Activated CD4-positive, alpha-beta memory T cell treated with anti-CD3 and anti-CD28 coated beads, Interleukin-2, amount 10 ng/mL, durations not matched to agents 7 days and 5 days (primary cell): ENCODE data around the gene ITGAE. TPM values are rescaled to one million over a fixed set of nuclear protein-coding genes. Genes with fewer than 3 reads are reported as not detected.

ENCODE experiments used
- CTCF ChIA-PET: fragments of 350-600 bp; sonication (Branson Sonifier 250); formaldehyde crosslinking; loops from one replicate; lab custom pipeline; 2021; ENCODE audit warnings: antibody characterized with exemption, inconsistent platforms; lab: Charles Lee
- POLR2A ChIA-PET: fragments of 350-600 bp; sonication (Branson Sonifier 250); formaldehyde crosslinking; loops from one replicate; lab custom pipeline; 2021; ENCODE audit warnings: antibody characterized with exemption; lab: Charles Lee
- DNase-seq: peaks from one replicate; pipeline ENCODE4 v3.0.0-alpha.2; 2020
- H3K27ac Mint-ChIP-seq: one replicate; pipeline ENCODE4 v1.8.0; 2021; ENCODE audit warnings: mild to moderate bottlenecking, mixed read lengths
- H3K27me3 Mint-ChIP-seq: one replicate; pipeline ENCODE4 v1.8.0; 2021; ENCODE audit warnings: mixed read lengths
- H3K36me3 Mint-ChIP-seq: one replicate; pipeline ENCODE4 v1.8.0; 2021; ENCODE audit warnings: low read depth, mixed read lengths
- H3K4me1 Mint-ChIP-seq: one replicate; pipeline ENCODE4 v1.8.0; 2021; ENCODE audit warnings: mixed read lengths
- H3K4me3 Mint-ChIP-seq: one replicate; pipeline ENCODE4 v1.8.0; 2021; ENCODE audit warnings: mild to moderate bottlenecking, mixed read lengths
- H3K9me3 Mint-ChIP-seq: one replicate; pipeline ENCODE4 v1.8.0; 2021; ENCODE audit warnings: mixed read lengths
- total RNA-seq, 2 experiments: library from RNA; stranded (reverse); gene quantifications; one replicate each; pipeline ENCODE4 v1.2.3, GENCODE V29; 2021

Gene ITGAE
- total RNA-seq, 2 experiments from 2014 or later, result 20.0 to 22.0 TPM

GRCh38 chr17:3814361-3814760 is 13.4 kb upstream of the ITGAE start:
- H3K4me3 Mint-ChIP-seq, result no peak overlapping the region
- H3K36me3 Mint-ChIP-seq, result peaks cover 65% of the 10 kb centered on the region
- H3K4me1 Mint-ChIP-seq, result peaks cover 2% of the 10 kb centered on the region

GRCh38 chr17:3813171-3813570 is 12.2 kb upstream of the ITGAE start:
- Mint-ChIP-seq H3K36me3 (peaks cover 61% of the 10 kb centered on the region), H3K9me3 (no peaks in the 10 kb centered on the region), H3K27me3 (no peaks in the 10 kb centered on the region), H3K4me1 (peaks cover 6% of the 10 kb centered on the region), H3K27ac (no peak overlapping the region), H3K4me3 (no peak overlapping the region)
- no peak for DNase-seq
- ChIA-PET CTCF (no interaction called here), POLR2A (no interaction called here)

More at GRCh38 chr17:3814361-3814760, 13.4 kb upstream of the ITGAE start:
- Mint-ChIP-seq H3K27me3 (no peaks in the 10 kb centered on the region), H3K27ac (no peak overlapping the region), H3K9me3 (no peaks in the 10 kb centered on the region)
- POLR2A ChIA-PET, result no interaction called here
- no peak for DNase-seq
- CTCF ChIA-PET, result no interaction called here

GRCh38 chr17:3812771-3813170 is 11.8 kb upstream of the ITGAE start:
- Mint-ChIP-seq H3K36me3 (peaks cover 62% of the 10 kb centered on the region), H3K4me3 (no peak overlapping the region)
- POLR2A ChIA-PET, result no interaction called here

GRCh38 chr17:3812284-3812683 is 11.3 kb upstream of the ITGAE start:
- DNase-seq, result no peak
- CTCF ChIA-PET, result interaction anchor here (0.8 to 2.2 kb wide), 3 partner anchors 51 to 130 kb away, joined by 3 to 12 read pairs (median 3); no protein-coding TSS in a partner anchor
- Mint-ChIP-seq H3K36me3 (peaks cover 65% of the 10 kb centered on the region), H3K4me1 (peaks cover 7% of the 10 kb centered on the region), H3K9me3 (no peaks in the 10 kb centered on the region), H3K4me3 (no peak overlapping the region), H3K27me3 (no peaks in the 10 kb centered on the region), H3K27ac (no peak overlapping the region)
- POLR2A ChIA-PET, result interaction anchor here (2.0 kb wide), 1 partner anchor 13 kb away, joined by 7 read pairs; no protein-coding TSS in a partner anchor

More at GRCh38 chr17:3812771-3813170, 11.8 kb upstream of the ITGAE start:
- Mint-ChIP-seq H3K27me3 (no peaks in the 10 kb centered on the region), H3K9me3 (no peaks in the 10 kb centered on the region), H3K27ac (no peak overlapping the region), H3K4me1 (peaks cover 7% of the 10 kb centered on the region)
- no peak for DNase-seq
- CTCF ChIA-PET, result interaction anchor here (1.1 to 2.2 kb wide), 2 partner anchors 75 to 130 kb away, joined by 3 to 12 read pairs; no protein-coding TSS in a partner anchor

GRCh38 chr17:3810019-3810418 is 9.0 kb upstream of the ITGAE start:
- Mint-ChIP-seq H3K27me3 (no peaks in the 10 kb centered on the region), H3K4me3 (no peak overlapping the region), H3K36me3 (peaks cover 66% of the 10 kb centered on the region), H3K4me1 (peaks cover 11% of the 10 kb centered on the region), H3K9me3 (no peaks in the 10 kb centered on the region), H3K27ac (no peak overlapping the region)
- POLR2A ChIA-PET, result interaction anchor here (1.4 kb wide), 1 partner anchor 13 kb away, joined by 3 read pairs; no protein-coding TSS in a partner anchor
- no peak for DNase-seq
- CTCF ChIA-PET, result interaction anchor here (0.6 to 1.7 kb wide), 2 partner anchors 17 to 231 kb away, joined by 3 to 7 read pairs; no protein-coding TSS in a partner anchor

GRCh38 chr17:3809135-3809534 is 8.1 kb upstream of the ITGAE start:
- peaks cover 57% of the 10 kb centered on the region for H3K36me3 Mint-ChIP-seq
- POLR2A ChIA-PET, result no interaction called here
- no peak overlapping the region for H3K27ac Mint-ChIP-seq
- no peak for DNase-seq
- H3K4me1 Mint-ChIP-seq, result peaks cover 18% of the 10 kb centered on the region
- H3K9me3 Mint-ChIP-seq, result no peaks in the 10 kb centered on the region
- CTCF ChIA-PET, result interaction anchor here (0.7 kb wide), 1 partner anchor 71 kb away, joined by 3 read pairs; no protein-coding TSS in a partner anchor
- no peaks in the 10 kb centered on the region for H3K27me3 Mint-ChIP-seq
- no peak overlapping the region for H3K4me3 Mint-ChIP-seq

GRCh38 chr17:3808701-3809100 is 7.7 kb upstream of the ITGAE start:
- POLR2A ChIA-PET, result no interaction called here
- no peaks in the 10 kb centered on the region for H3K9me3 Mint-ChIP-seq
- DNase-seq, result no peak
- H3K27me3 Mint-ChIP-seq, result no peaks in the 10 kb centered on the region
- no peak overlapping the region for H3K4me3 Mint-ChIP-seq
- CTCF ChIA-PET, result interaction anchor here (0.7 kb wide), 1 partner anchor 71 kb away, joined by 3 read pairs; no protein-coding TSS in a partner anchor
- no peak overlapping the region for H3K27ac Mint-ChIP-seq
- H3K4me1 Mint-ChIP-seq, result peaks cover 22% of the 10 kb centered on the region
- peaks cover 55% of the 10 kb centered on the region for H3K36me3 Mint-ChIP-seq

GRCh38 chr17:3805581-3805980 is 4.6 kb upstream of the ITGAE start:
- ChIA-PET CTCF (interaction anchor here (1.2 to 2.8 kb wide), 4 partner anchors 9 to 68 kb away, joined by 4 to 14 read pairs (median 6); partner anchors contain the start of gene NCBP3), POLR2A (interaction anchor here (1.1 kb wide), 1 partner anchor 68 kb away, joined by 3 read pairs; no protein-coding TSS in a partner anchor)
- Mint-ChIP-seq H3K27me3 (no peaks in the 10 kb centered on the region), H3K4me3 (no peak overlapping the region), H3K4me1 (peaks cover 27% of the 10 kb centered on the region), H3K9me3 (no peaks in the 10 kb centered on the region), H3K36me3 (peaks cover 36% of the 10 kb centered on the region), H3K27ac (no peak overlapping the region)
- no peak for DNase-seq

- Mint-ChIP-seq H3K4me1 (peaks cover 27% of the 10 kb centered on the region), H3K27me3 (no peaks in the 10 kb centered on the region), H3K9me3 (no peaks in the 10 kb centered on the region), H3K36me3 (peaks cover 29% of the 10 kb centered on the region), H3K27ac (peak overlapping the region; percentile 31), H3K4me3 (no peak overlapping the region)
- ChIA-PET CTCF (interaction anchor here (0.6 to 2.8 kb wide), 4 partner anchors 8 to 69 kb away, joined by 3 to 14 read pairs (median 4); no protein-coding TSS in a partner anchor), POLR2A (interaction anchor here (1.1 kb wide), 1 partner anchor 66 kb away, joined by 3 read pairs; no protein-coding TSS in a partner anchor)
- DNase-seq, result peak; percentile 43
These were observed 3.5 kb upstream of the ITGAE start for GRCh38 chr17:3804503-3804931.

GRCh38 chr17:3803308-3803640 is 2.3 kb upstream of the ITGAE start:
- Mint-ChIP-seq H3K36me3 (peaks cover 23% of the 10 kb centered on the region), H3K27ac (no peak overlapping the region), H3K4me3 (no peak overlapping the region), H3K27me3 (no peaks in the 10 kb centered on the region), H3K4me1 (peaks cover 28% of the 10 kb centered on the region), H3K9me3 (no peaks in the 10 kb centered on the region)
- ChIA-PET CTCF (interaction anchor here (2.8 kb wide), 1 partner anchor 65 kb away, joined by 14 read pairs; no protein-coding TSS in a partner anchor), POLR2A (no interaction called here)
- DNase-seq, result no peak

GRCh38 chr17:3802461-3803307 is 1.7 kb upstream of the ITGAE start:
- no peaks in the 10 kb centered on the region for H3K27me3 Mint-ChIP-seq
- no peaks in the 10 kb centered on the region for H3K9me3 Mint-ChIP-seq
- ChIA-PET POLR2A (no interaction called here), CTCF (no interaction called here)
- no peak for DNase-seq
- no peak overlapping the region for H3K27ac Mint-ChIP-seq
- H3K36me3 Mint-ChIP-seq, result peaks cover 19% of the 10 kb centered on the region
- H3K4me3 Mint-ChIP-seq, result no peak overlapping the region
- H3K4me1 Mint-ChIP-seq, result peaks cover 31% of the 10 kb centered on the region

- ChIA-PET CTCF (interaction anchor here (0.8 kb wide), 1 partner anchor 64 kb away, joined by 3 read pairs; no protein-coding TSS in a partner anchor), POLR2A (no interaction called here)
- no peaks in the 10 kb centered on the region for H3K9me3 Mint-ChIP-seq
- H3K4me1 Mint-ChIP-seq, result peaks cover 34% of the 10 kb centered on the region
- no peaks in the 10 kb centered on the region for H3K27me3 Mint-ChIP-seq
- peaks cover 10% of the 10 kb centered on the region for H3K36me3 Mint-ChIP-seq
- no peak for DNase-seq
- no peak overlapping the region for H3K4me3 Mint-ChIP-seq
- no peak overlapping the region for H3K27ac Mint-ChIP-seq
These were observed 804 bp upstream of the ITGAE start for GRCh38 chr17:3801792-3802191.

- ChIA-PET CTCF (interaction anchor here (0.8 kb wide), 1 partner anchor 64 kb away, joined by 3 read pairs; no protein-coding TSS in a partner anchor), POLR2A (no interaction called here)
- Mint-ChIP-seq H3K36me3 (peaks cover 8% of the 10 kb centered on the region), H3K4me3 (no peak overlapping the region), H3K27me3 (no peaks in the 10 kb centered on the region), H3K9me3 (no peaks in the 10 kb centered on the region), H3K4me1 (peaks cover 38% of the 10 kb centered on the region), H3K27ac (no peak overlapping the region)
- DNase-seq, result no peak
These were observed 359 bp upstream of the ITGAE start for GRCh38 chr17:3801347-3801746.
